ENCODE measurements around the gene MAN1C1. TPM values are rescaled to one million over a fixed set of nuclear protein-coding genes. Genes with fewer than 3 reads are reported as not detected.

The MAN1C1 gene
- total and polyA plus RNA-seq, 2 donors (not counting 1 experiment from before 2014, with no cell fraction given), result 17.7 to 51.4 TPM

GRCh38 chr1:25792115-25792514 lies 175.5 kb downstream of the MAN1C1 start:
- Histone ChIP-seq H3K4me2 (ENCODE audit: extremely low read depth, insufficient read depth, low read length) (no peak overlapping the region), H3K4me1 (ENCODE audit: control insufficient read depth, extremely low read depth, insufficient read depth, low read length) (peaks cover 3% of the 10 kb centered on the region), H3K27ac (ENCODE audit: insufficient read depth, low read length) (no peak overlapping the region), H3K9me3 (ENCODE audit: control insufficient read depth, insufficient read depth, low read depth, low read length) (no peaks in the 10 kb centered on the region), H3K27me3 (ENCODE audit: control insufficient read depth, insufficient read depth, low read length) (no peaks in the 10 kb centered on the region), H3K79me2 (ENCODE audit: control insufficient read depth, insufficient read depth, low read length) (no peaks in the 10 kb centered on the region), H3K4me3 (replicated peaks in 1 of 4; ENCODE audit: control extremely low read depth in 1 of 4, insufficient read depth in 1 of 4, low read depth in 3 of 4, low read length in 4 of 4) (no peak overlapping the region), H3K36me3 (ENCODE audit: control insufficient read depth, insufficient read depth, low read length) (no peaks in the 10 kb centered on the region), H3K9ac (ENCODE audit: insufficient read depth, low read length) (no peak overlapping the region), H2AFZ (ENCODE audit: low read length) (no peak overlapping the region), H4K20me1 (ENCODE audit: control insufficient read depth, extremely low read depth, insufficient read depth, low read length) (no peaks in the 10 kb centered on the region)
- DNase-seq (ENCODE audit: low read depth in 2 of 2), result no peak
- TF ChIP-seq CTCF (conservative IDR thresholded peaks at IDR 0.05 in 1 of 2, IDR thresholded peaks at IDR 0.05 in 1 of 2; ENCODE audit: low read depth in 1 of 2, low read length in 2 of 2) (no peak), EZH2 (IDR thresholded peaks at IDR 0.05; ENCODE audit: low read length, missing control alignments) (no peak)

- H3K9ac ChIP-seq (ENCODE audit: insufficient read depth, low read length), result no peak overlapping the region
- TF ChIP-seq EZH2 (IDR thresholded peaks at IDR 0.05; ENCODE audit: low read length, missing control alignments), result no peak
- TF ChIP-seq CTCF (conservative IDR thresholded peaks at IDR 0.05 in 1 of 2, IDR thresholded peaks at IDR 0.05 in 1 of 2; ENCODE audit: low read depth in 1 of 2, low read length in 2 of 2), result no peak
- peak in 1 of 2 donors; percentile 24 for DNase-seq (ENCODE audit: low read depth in 2 of 2)
- no peak overlapping the region for H3K4me3 ChIP-seq (replicated peaks in 1 of 4; ENCODE audit: control extremely low read depth in 1 of 4, insufficient read depth in 1 of 4, low read depth in 3 of 4, low read length in 4 of 4)
- H3K4me2 ChIP-seq (ENCODE audit: extremely low read depth, insufficient read depth, low read length), result no peak overlapping the region
- no peaks in the 10 kb centered on the region for H4K20me1 ChIP-seq (ENCODE audit: control insufficient read depth, extremely low read depth, insufficient read depth, low read length)
- H2AFZ ChIP-seq (ENCODE audit: low read length), result no peak overlapping the region
- no peaks in the 10 kb centered on the region for H3K79me2 ChIP-seq (ENCODE audit: control insufficient read depth, insufficient read depth, low read length)
- no peaks in the 10 kb centered on the region for H3K9me3 ChIP-seq (ENCODE audit: control insufficient read depth, insufficient read depth, low read depth, low read length)
- H3K27ac ChIP-seq (ENCODE audit: insufficient read depth, low read length), result no peak overlapping the region
- no peaks in the 10 kb centered on the region for H3K36me3 ChIP-seq (ENCODE audit: control insufficient read depth, insufficient read depth, low read length)
- no peaks in the 10 kb centered on the region for H3K4me1 ChIP-seq (ENCODE audit: control insufficient read depth, extremely low read depth, insufficient read depth, low read length)
- H3K27me3 ChIP-seq (ENCODE audit: control insufficient read depth, insufficient read depth, low read length), result no peaks in the 10 kb centered on the region
These were observed 177.1 kb downstream of the MAN1C1 start for GRCh38 chr1:25793585-25794170.

DNA sequence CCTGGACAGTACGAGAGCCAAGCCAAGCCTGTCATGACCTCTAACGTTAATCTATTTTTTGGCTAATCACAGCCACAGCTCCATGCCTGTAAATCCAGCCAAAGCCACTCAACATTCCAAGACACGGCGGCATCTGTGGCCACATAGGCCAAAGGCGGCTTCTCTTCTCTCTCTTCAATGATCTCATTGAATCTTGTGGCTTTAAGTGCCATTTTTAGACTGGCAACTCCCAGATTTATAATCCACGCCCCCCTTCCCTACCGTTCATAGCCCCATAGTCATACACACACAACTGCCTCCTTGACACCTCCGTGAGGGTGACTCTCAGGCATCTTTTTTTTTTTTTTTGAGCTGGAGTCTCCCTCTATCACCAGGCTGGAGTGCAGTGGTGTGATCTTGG lies 177.7 kb downstream of the MAN1C1 start:
- peak in 1 of 2 donors; percentile 62 for DNase-seq (ENCODE audit: low read depth in 2 of 2)
- no peaks in the 10 kb centered on the region for H3K36me3 ChIP-seq (ENCODE audit: control insufficient read depth, insufficient read depth, low read length)
- no peak overlapping the region for H3K4me3 ChIP-seq (replicated peaks in 1 of 4; ENCODE audit: control extremely low read depth in 1 of 4, insufficient read depth in 1 of 4, low read depth in 3 of 4, low read length in 4 of 4)
- H2AFZ ChIP-seq (ENCODE audit: low read length), result no peak overlapping the region
- no peak for TF ChIP-seq EZH2 (IDR thresholded peaks at IDR 0.05; ENCODE audit: low read length, missing control alignments)
- no peak for TF ChIP-seq CTCF (conservative IDR thresholded peaks at IDR 0.05 in 1 of 2, IDR thresholded peaks at IDR 0.05 in 1 of 2; ENCODE audit: low read depth in 1 of 2, low read length in 2 of 2)
- no peaks in the 10 kb centered on the region for H3K9me3 ChIP-seq (ENCODE audit: control insufficient read depth, insufficient read depth, low read depth, low read length)
- H3K27ac ChIP-seq (ENCODE audit: insufficient read depth, low read length), result no peak overlapping the region
- no peak overlapping the region for H3K9ac ChIP-seq (ENCODE audit: insufficient read depth, low read length)
- H3K79me2 ChIP-seq (ENCODE audit: control insufficient read depth, insufficient read depth, low read length), result no peaks in the 10 kb centered on the region
- H3K4me2 ChIP-seq (ENCODE audit: extremely low read depth, insufficient read depth, low read length), result no peak overlapping the region
- no peaks in the 10 kb centered on the region for H3K4me1 ChIP-seq (ENCODE audit: control insufficient read depth, extremely low read depth, insufficient read depth, low read length)
- H4K20me1 ChIP-seq (ENCODE audit: control insufficient read depth, extremely low read depth, insufficient read depth, low read length), result no peaks in the 10 kb centered on the region
- no peaks in the 10 kb centered on the region for H3K27me3 ChIP-seq (ENCODE audit: control insufficient read depth, insufficient read depth, low read length)

Data from fibroblast of lung (primary cell).